ENCODE results near the gene PSMC3IP.
"Not testable (repeated sequence)": the region's sequence is repeated elsewhere in the genome, so short reads cannot be mapped to it uniquely, and the experiment has no call there.

The PSMC3IP gene

GRCh38 chr17:42577532-42578281 lies at the start of gene PSMC3IP:
TSS of gene PSMC3IP (minus strand) at chr17:42577729. CDS start at chr17:42577686, 43 bp downstream.
- peak; percentile 83 for DNase-seq (ENCODE audit: low read depth)

- no peak for DNase-seq (ENCODE audit: low read depth)
Observed at GRCh38 chr17:42623732-42624596, 46.4 kb upstream of the PSMC3IP start.

- no peak for DNase-seq (ENCODE audit: low read depth)
Observed at GRCh38 chr17:42623271-42623670, 45.7 kb upstream of the PSMC3IP start.

GRCh38 chr17:42621987-42622386 lies 44.5 kb upstream of the PSMC3IP start:
- not testable (repeated sequence) for DNase-seq (ENCODE audit: low read depth)

GRCh38 chr17:42618442-42619150 lies 41.1 kb upstream of the PSMC3IP start:
- no peak for DNase-seq (ENCODE audit: low read depth)

GRCh38 chr17:42617956-42618431 lies 40.5 kb upstream of the PSMC3IP start:
- DNase-seq (ENCODE audit: low read depth): no peak

GRCh38 chr17:42613699-42614295 lies 36.3 kb upstream of the PSMC3IP start:
- DNase-seq (ENCODE audit: low read depth): no peak

GRCh38 chr17:42612013-42612412 lies 34.5 kb upstream of the PSMC3IP start:
- no peak for DNase-seq (ENCODE audit: low read depth)

- DNase-seq (ENCODE audit: low read depth): peak; percentile 34
Observed at GRCh38 chr17:42609814-42610801, 32.6 kb upstream of the PSMC3IP start.

GRCh38 chr17:42609182-42609813 lies 31.8 kb upstream of the PSMC3IP start, which contains the start of the genes RETREG3 and TUBG1:
TSS of gene RETREG3 (minus strand) at chr17:42609374. CDS start at chr17:42609324, 50 bp downstream.
TSS of gene TUBG1 (plus strand) at chr17:42609683. CDS start at chr17:42609738, 55 bp downstream.
- DNase-seq (ENCODE audit: low read depth): peak; percentile 98

GRCh38 chr17:42608305-42609181 lies 31.0 kb upstream of the PSMC3IP start:
- DNase-seq (ENCODE audit: low read depth): no peak

- DNase-seq (ENCODE audit: low read depth): no peak
Observed at GRCh38 chr17:42607769-42608168, 30.2 kb upstream of the PSMC3IP start.

- DNase-seq (ENCODE audit: low read depth): no peak
Observed at GRCh38 chr17:42603318-42603717, 25.8 kb upstream of the PSMC3IP start.

- no peak for DNase-seq (ENCODE audit: low read depth)
Observed at GRCh38 chr17:42598905-42599304, 21.4 kb upstream of the PSMC3IP start.

- no peak for DNase-seq (ENCODE audit: low read depth)
Observed at GRCh38 chr17:42596386-42596785, 18.9 kb upstream of the PSMC3IP start.

- DNase-seq (ENCODE audit: low read depth): no peak
Observed at GRCh38 chr17:42591411-42591810, 13.9 kb upstream of the PSMC3IP start.

- no peak for DNase-seq (ENCODE audit: low read depth)
Observed at GRCh38 chr17:42590886-42591285, 13.4 kb upstream of the PSMC3IP start.

- no peak for DNase-seq (ENCODE audit: low read depth)
Observed at GRCh38 chr17:42586514-42587230, 9.1 kb upstream of the PSMC3IP start.

All from CMK (cell line).